H9 (cell line): ENCODE data around the gene RPA1. TPM values are rescaled to one million over a fixed set of nuclear protein-coding genes. Genes with fewer than 3 reads are reported as not detected.

ENCODE experiments used
- DNase-seq: peaks from one replicate; pipeline ENCODE4 v3.0.0-alpha.2; 2017
- H2AFZ ChIP-seq: one replicate; pipeline ENCODE4 v1.6.1; 2013; ENCODE audit warnings: mild to moderate bottlenecking, low read length, control low read depth, moderate library complexity
- H2AK5ac ChIP-seq: 2 replicates; pipeline ENCODE4 v1.6.1; 2013; ENCODE audit warnings: low read length, control low read depth, mixed read lengths; ENCODE audit not compliant: insufficient read length
- H2BK120ac ChIP-seq: one replicate; pipeline ENCODE4 v1.6.1; 2013; ENCODE audit warnings: low read depth, mild to moderate bottlenecking, low read length, control low read depth, inconsistent platforms; ENCODE audit not compliant: poor library complexity, severe bottlenecking
- H2BK12ac ChIP-seq: 2 replicates; pipeline ENCODE4 v1.6.1; 2013; ENCODE audit warnings: low read length, control low read depth, mixed read lengths, low read depth; ENCODE audit not compliant: insufficient read length
- H2BK15ac ChIP-seq: 2 replicates; pipeline ENCODE4 v1.6.1; 2013; ENCODE audit warnings: low read depth, low read length, control low read depth
- H2BK20ac ChIP-seq: one replicate; pipeline ENCODE4 v1.6.1; 2013; ENCODE audit warnings: low read depth, mild to moderate bottlenecking, low read length, control low read depth, inconsistent platforms; ENCODE audit not compliant: poor library complexity, severe bottlenecking
- H2BK5ac ChIP-seq: 2 replicates; pipeline ENCODE4 v1.6.1; 2013; ENCODE audit warnings: low read length, control low read depth, mixed read lengths; ENCODE audit not compliant: insufficient read length
- H3K14ac ChIP-seq: 2 replicates; pipeline ENCODE4 v1.6.1; 2013; ENCODE audit warnings: low read length, control low read depth; ENCODE audit not compliant: insufficient read depth
- H3K18ac ChIP-seq: 2 replicates; pipeline ENCODE4 v1.6.1; 2013; ENCODE audit warnings: low read depth, mild to moderate bottlenecking, mixed read lengths, low read length, control low read depth; ENCODE audit not compliant: insufficient read length
- H3K23ac ChIP-seq: 2 replicates; pipeline ENCODE4 v1.6.1; 2013; ENCODE audit warnings: low read length, control low read depth, mixed read lengths, low read depth; ENCODE audit not compliant: insufficient read length
- H3K23me2 ChIP-seq: 2 replicates; pipeline ENCODE4 v1.6.1; 2013; ENCODE audit warnings: low read depth, mild to moderate bottlenecking, mixed read lengths, low read length, control low read depth; ENCODE audit not compliant: insufficient read length, poor library complexity, severe bottlenecking
- H3K27ac ChIP-seq: 2 replicates; pipeline ENCODE4 v1.5.1; 2013; ENCODE audit warnings: low read length, control low read depth, mixed read lengths, low read depth; ENCODE audit not compliant: insufficient read length
- H3K27me3 ChIP-seq: 2 replicates; pipeline ENCODE4 v1.6.1; 2013; ENCODE audit warnings: low read length, control low read depth, inconsistent platforms; ENCODE audit not compliant: insufficient read depth
- H3K4ac ChIP-seq: 2 replicates; pipeline ENCODE4 v1.6.1; 2013; ENCODE audit warnings: low read depth, mild to moderate bottlenecking, control low read depth, inconsistent platforms, low read length, moderate library complexity
- H3K4me1 ChIP-seq: 2 replicates; pipeline ENCODE4 v1.6.1; 2013; ENCODE audit warnings: low read length, control low read depth, inconsistent platforms; ENCODE audit not compliant: insufficient read depth
- H3K4me2 ChIP-seq: 2 replicates; pipeline ENCODE4 v1.6.1; 2013; ENCODE audit warnings: low read length, control low read depth, mixed read lengths; ENCODE audit not compliant: insufficient read length, insufficient read depth
- H3K56ac ChIP-seq: 2 replicates; pipeline ENCODE4 v1.6.1; 2013; ENCODE audit warnings: low read depth, mild to moderate bottlenecking, mixed read lengths, low read length, control low read depth; ENCODE audit not compliant: insufficient read length
- H3K79me1 ChIP-seq: 2 replicates; pipeline ENCODE4 v1.6.1; 2013; ENCODE audit warnings: low read depth, mild to moderate bottlenecking, moderate library complexity, low read length, control low read depth, inconsistent platforms; ENCODE audit not compliant: insufficient read depth, poor library complexity, severe bottlenecking
- H3K79me2 ChIP-seq: 2 replicates; pipeline ENCODE4 v1.6.1; 2013; ENCODE audit warnings: low read length, control low read depth, inconsistent platforms; ENCODE audit not compliant: insufficient read depth
- H3K9ac ChIP-seq: 2 replicates; pipeline ENCODE4 v1.6.1; 2013; ENCODE audit warnings: low read length, control low read depth, mixed read lengths; ENCODE audit not compliant: insufficient read length; ENCODE audit errors: extremely low read depth
- H3K9me3 ChIP-seq: one replicate; pipeline ENCODE4 v1.6.1; 2013; ENCODE audit warnings: low read depth, low read length, inconsistent platforms; ENCODE audit not compliant: control insufficient read depth
- H3T11ph ChIP-seq: one replicate; pipeline ENCODE4 v1.6.1; 2013; ENCODE audit warnings: mild to moderate bottlenecking, low read length, control low read depth, inconsistent platforms
- H4K20me1 ChIP-seq: one replicate; pipeline ENCODE4 v1.6.1; 2013; ENCODE audit not compliant: control insufficient read depth, insufficient read length, insufficient read depth
- H4K5ac ChIP-seq: 2 replicates; pipeline ENCODE4 v1.6.1; 2013; ENCODE audit warnings: low read depth, mild to moderate bottlenecking, mixed read lengths, low read length, control low read depth; ENCODE audit not compliant: insufficient read length
- H4K8ac ChIP-seq: replicated peaks from 2 replicates; pipeline ENCODE4 v1.6.1; 2013; ENCODE audit warnings: low read length, control low read depth, mixed read lengths, low read depth; ENCODE audit not compliant: insufficient read length
- H4K91ac ChIP-seq: 2 replicates; pipeline ENCODE4 v1.6.1; 2013; ENCODE audit warnings: low read depth, mild to moderate bottlenecking, moderate library complexity, mixed read lengths, low read length, control low read depth; ENCODE audit not compliant: insufficient read length
- H3K27ac Mint-ChIP-seq, 3 experiments: 2 replicates in 2 of 3; 3 replicates in 1 of 3; pipeline ENCODE4 v1.8.0; 2020 to 2021; ENCODE audit warnings: mixed read lengths in 3 of 3, mild to moderate bottlenecking in 1 of 3, moderate library complexity in 1 of 3
- H3K27me3 Mint-ChIP-seq: 2 replicates; pipeline ENCODE4 v1.8.0; 2021; ENCODE audit warnings: low read depth, mild to moderate bottlenecking, moderate library complexity, mixed read lengths
- H3K36me3 Mint-ChIP-seq, 3 experiments: 2 replicates in 2 of 3; 3 replicates in 1 of 3; pipeline ENCODE4 v1.8.0; 2020 to 2021; ENCODE audit warnings: low read depth in 3 of 3, mixed read lengths in 3 of 3; ENCODE audit not compliant: insufficient read depth in 1 of 3
- H3K4me1 Mint-ChIP-seq, 2 experiments: 2 replicates each; pipeline ENCODE4 v1.8.0; 2020; ENCODE audit warnings: mixed read lengths in 2 of 2
- H3K4me3 Mint-ChIP-seq, 2 experiments: 2 replicates in 1 of 2; 3 replicates in 1 of 2; pipeline ENCODE4 v1.8.0; 2020 to 2021; ENCODE audit warnings: mild to moderate bottlenecking in 2 of 2, mixed read lengths in 2 of 2, moderate library complexity in 1 of 2
- H3K9me3 Mint-ChIP-seq, 2 experiments: 2 replicates in 1 of 2; 3 replicates in 1 of 2; pipeline ENCODE4 v1.8.0; 2020; ENCODE audit warnings: mild to moderate bottlenecking in 2 of 2, mixed read lengths in 2 of 2, moderate library complexity in 1 of 2
- CTCF ChIP-seq: fragments of 200-600 bp; sonication (generic); conservative IDR thresholded peaks from 3 replicates; pipeline ENCODE4 v1.8.0; 2021; ENCODE audit warnings: antibody characterized with exemption, mild to moderate bottlenecking
- WGBS: extraction: QIAGEN DNeasy Blood & Tissue Kit; methylation state at CpG from one replicate; pipeline ENCODE4 v1.1.7; 2013; ENCODE audit warnings: missing lambda C conversion rate, low lambda C conversion rate, mixed read lengths; ENCODE audit not compliant: insufficient read length; ENCODE audit errors: extremely low coverage; 5-methylcytosine and 5-hydroxymethylcytosine counted together
- total RNA-seq: library from RNA; stranded (reverse); gene quantifications from 2 replicates; pipeline ENCODE4 v1.2.1, GENCODE V29; 2021

The RPA1 gene
- total RNA-seq, 1 experiment from 2014 or later, result 215 TPM

- Histone ChIP-seq H4K8ac (no peak overlapping the region), H2AK5ac (no peak overlapping the region), H3K56ac (no peak overlapping the region), H4K20me1 (no peaks in the 10 kb centered on the region), H3K27me3 (no peaks in the 10 kb centered on the region), H3K27ac (no peak overlapping the region), H3K79me2 (no peaks in the 10 kb centered on the region), H3K18ac (no peak overlapping the region), H3K9me3 (no peaks in the 10 kb centered on the region), H2BK12ac (no peak overlapping the region), H3K14ac (peak overlapping the region; percentile 8; the same call in 1 of the 2 replicates), H3K4me2 (no peak overlapping the region), H3K23me2 (peaks cover 5% of the 10 kb centered on the region), H3K79me1 (no peaks in the 10 kb centered on the region), H3K23ac (no peak overlapping the region), H3K9ac (no peak overlapping the region), H4K5ac (no peak overlapping the region), H2BK120ac (no peak overlapping the region), H4K91ac (no peak overlapping the region), H3K4ac (no peak overlapping the region), H3T11ph (no peak overlapping the region), H3K4me1 (no peaks in the 10 kb centered on the region), H2BK20ac (no peak overlapping the region), H2BK5ac (no peak overlapping the region), H2AFZ (no peak overlapping the region), H2BK15ac (no peak overlapping the region)
- TF ChIP-seq CTCF, result peak; percentile 31; the same call in 2 of the 3 replicates
- Mint-ChIP-seq H3K27me3 (peaks cover 49% of the 10 kb centered on the region), H3K36me3 (no peaks in the 10 kb centered on the region), H3K4me3 (peak overlapping the region; percentile 24 to 54; a peak in 3 of 5 replicates), H3K27ac (no peak overlapping the region), H3K4me1 (peaks cover 5 to 16% of the 10 kb centered on the region in 2 experiments), H3K9me3 (peaks cover 0 to 3% of the 10 kb centered on the region in 2 experiments; a peak in 1 of 5 replicates)
- no CpG with 5 or more reads among the region's 27 CpGs for WGBS
- peak; percentile 85 for DNase-seq
Observed at GRCh38 chr17:1931844-1932579, 102.2 kb downstream of the RPA1 start.
